CD14-positive monocyte (primary cell): ENCODE data around the gene SERPINB5. TPM values are rescaled to one million over a fixed set of nuclear protein-coding genes. Genes with fewer than 3 reads are reported as not detected.

Experiments used
- DNase-seq, 3 donors: peaks; one replicate each; pipeline ENCODE4 v3.0.0-alpha.2; 2011 to 2022
- H2AFZ ChIP-seq: 2 replicates; pipeline ENCODE4 v1.6.0; 2012; ENCODE audit warnings: mild to moderate bottlenecking, low read depth, low read length, inconsistent platforms; ENCODE audit not compliant: insufficient read depth, poor library complexity, severe bottlenecking
- H3K27ac ChIP-seq, 2 donors: 1 replicate in 1 of 2; 2 replicates in 1 of 2; pipeline ENCODE4 v1.5.1; 2012 to 2013; ENCODE audit warnings: low read length in 2 of 2, control low read depth in 1 of 2, inconsistent platforms in 1 of 2, low read depth in 1 of 2, mild to moderate bottlenecking in 1 of 2
- H3K27me3 ChIP-seq, 2 donors: one replicate each; pipeline versions ENCODE4 v1.6.0 to v1.6.1; 2011 to 2013; ENCODE audit warnings: low read length in 2 of 2; ENCODE audit not compliant: control insufficient read depth in 2 of 2, insufficient read depth in 2 of 2
- H3K36me3 ChIP-seq, 2 donors: replicated peaks in 1 of 2; 1 replicate in 1 of 2; 2 replicates in 1 of 2; pipeline versions ENCODE4 v1.5.1 to v1.6.1; 2012 to 2013; ENCODE audit warnings: low read length in 2 of 2, control low read depth in 1 of 2, inconsistent platforms in 1 of 2, mild to moderate bottlenecking in 1 of 2; ENCODE audit not compliant: insufficient read depth in 2 of 2, control insufficient read depth in 1 of 2
- H3K4me1 ChIP-seq, 2 donors: 1 replicate in 1 of 2; 2 replicates in 1 of 2; pipeline versions ENCODE4 v1.5.1 to v1.6.1; 2012 to 2013; ENCODE audit warnings: low read length in 2 of 2, control low read depth in 1 of 2, inconsistent platforms in 1 of 2, mild to moderate bottlenecking in 1 of 2, moderate library complexity in 1 of 2; ENCODE audit not compliant: insufficient read depth in 2 of 2, control insufficient read depth in 1 of 2
- H3K4me2 ChIP-seq: replicated peaks from 2 replicates; pipeline ENCODE3; 2012; ENCODE audit warnings: low read length, moderate library complexity, mild to moderate bottlenecking; ENCODE audit not compliant: poor library complexity, severe bottlenecking; ENCODE audit errors: extremely low read depth
- H3K4me3 ChIP-seq, 3 experiments: fragments of 200-600 bp in 1 of 3; sonication (generic) in 1 of 3; replicated peaks in 1 of 3; 1 replicate in 2 of 3; 2 replicates in 1 of 3; pipeline ENCODE4 v1.5.1; 2011 to 2013; ENCODE audit warnings: low read length in 3 of 3, mild to moderate bottlenecking in 3 of 3, control low read depth in 2 of 3, low read depth in 2 of 3, inconsistent platforms in 1 of 3, moderate library complexity in 1 of 3
- H3K79me2 ChIP-seq: 2 replicates; pipeline ENCODE4 v1.6.0; 2012; ENCODE audit warnings: mild to moderate bottlenecking, control low read depth, inconsistent platforms, low read length, moderate library complexity; ENCODE audit not compliant: insufficient read depth
- H3K9ac ChIP-seq: 2 replicates; pipeline ENCODE4 v1.6.0; 2017; ENCODE audit warnings: low read length, mild to moderate bottlenecking; ENCODE audit not compliant: insufficient read depth, poor library complexity, severe bottlenecking
- H3K9me3 ChIP-seq, 2 donors: replicated peaks in 1 of 2; 1 replicate in 1 of 2; 2 replicates in 1 of 2; pipeline versions ENCODE4 v1.5.1 to v1.6.1; 2012 to 2013; ENCODE audit warnings: low read length in 2 of 2, control low read depth in 1 of 2; ENCODE audit not compliant: control insufficient read depth in 1 of 2, insufficient read depth in 1 of 2
- H4K20me1 ChIP-seq: 2 replicates; pipeline ENCODE4 v1.6.0; 2012; ENCODE audit warnings: mild to moderate bottlenecking, low read length, control low read depth, moderate library complexity; ENCODE audit not compliant: insufficient read depth
- H3K27ac Mint-ChIP-seq, 7 donors: one replicate each; pipeline ENCODE4 v1.8.0; 2020; ENCODE audit warnings: mild to moderate bottlenecking in 7 of 7, mixed read lengths in 7 of 7, moderate library complexity in 6 of 7, inconsistent platforms in 2 of 7
- H3K27me3 Mint-ChIP-seq, 3 donors: one replicate each; pipeline ENCODE4 v1.8.0; 2021 to 2022; ENCODE audit warnings: low read depth in 3 of 3, mild to moderate bottlenecking in 3 of 3, mixed read lengths in 3 of 3, moderate library complexity in 3 of 3, inconsistent platforms in 1 of 3
- H3K36me3 Mint-ChIP-seq, 2 donors: one replicate each; pipeline ENCODE4 v1.8.0; 2020; ENCODE audit warnings: mixed read lengths in 2 of 2, inconsistent platforms in 1 of 2, mild to moderate bottlenecking in 1 of 2
- H3K4me1 Mint-ChIP-seq: one replicate; pipeline ENCODE4 v1.8.0; 2020; ENCODE audit warnings: mild to moderate bottlenecking, mixed read lengths
- H3K4me3 Mint-ChIP-seq, 2 donors: one replicate each; pipeline ENCODE4 v1.8.0; 2020; ENCODE audit warnings: mild to moderate bottlenecking in 2 of 2, mixed read lengths in 2 of 2, moderate library complexity in 1 of 2
- H3K9me3 Mint-ChIP-seq, 7 donors: one replicate each; pipeline ENCODE4 v1.8.0; 2020 to 2022; ENCODE audit warnings: mixed read lengths in 7 of 7, mild to moderate bottlenecking in 6 of 7, moderate library complexity in 6 of 7, inconsistent platforms in 2 of 7
- WGBS: methylation state at CpG from one replicate; pipeline ENCODE4 v1.1.5; 2013; ENCODE audit warnings: missing lambda C conversion rate; ENCODE audit not compliant: insufficient coverage; 5-methylcytosine and 5-hydroxymethylcytosine counted together
- intact Hi-C, 2 donors: fragments of 100-400 bp; cut with micrococcal nuclease; formaldehyde crosslinking; loops; one replicate each; pipeline versions ENCODE4 v1.15.0 to v1.15.1; 2023
- polyA plus RNA-seq, 3 donors: library from polyadenylated mRNA; depleted of rRNA in 1 of 3; unstranded in 2 of 3; stranded (reverse) in 1 of 3; fragments of 300-500 nt in 2 of 3; fragments of >200 nt in 1 of 3; fragmentation: Illumina TruSeq in 2 of 3; gene quantifications; 1 replicate in 2 of 3; 2 replicates in 1 of 3; pipeline ENCODE4 v1.2.3, GENCODE V29; 2012 to 2021
- TF ChIP-seq, protein P1 (sequence below): fragments of 200-600 bp; IDR thresholded peaks from one replicate; pipeline ENCODE4 v1.8.0; 2022; ENCODE audit warnings: antibody characterized with exemption, mild to moderate bottlenecking

The SERPINB5 gene
- polyA plus RNA-seq, 3 donors, result not detected

DNA sequence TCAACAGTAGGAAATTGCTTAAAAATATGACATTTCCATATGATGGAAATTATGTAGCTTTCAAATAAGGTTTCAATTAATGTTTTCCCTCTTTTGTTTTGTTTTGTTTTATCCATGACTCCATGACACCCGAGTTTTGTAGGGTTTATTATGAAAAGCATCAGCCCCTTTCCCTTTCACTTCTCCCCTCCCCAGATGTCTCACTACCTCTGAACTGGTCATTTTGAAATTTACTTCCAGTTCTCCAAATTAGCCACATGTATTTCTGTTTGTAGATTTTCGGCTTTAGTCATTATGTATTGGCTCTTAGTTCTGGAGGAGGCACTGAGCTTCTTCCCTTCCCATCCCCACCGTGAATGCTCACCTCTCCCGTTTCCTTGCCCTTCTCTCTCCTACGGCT lies 35.9 kb upstream of the SERPINB5 start:
- Mint-ChIP-seq H3K9me3 (peaks cover 0 to 2% (median 0%) of the 10 kb centered on the region in 7 donors), H3K27me3 (peaks cover 0 to 2% (median 2%) of the 10 kb centered on the region in 3 donors), H3K4me3 (peak overlapping the region in 1 of 2 donors; percentile 74), H3K36me3 (peaks cover 0 to 2% of the 10 kb centered on the region in 2 donors), H3K4me1 (peaks cover 43% of the 10 kb centered on the region), H3K27ac (peak overlapping the region; percentile 91 to 97 (median 96))
- Histone ChIP-seq H3K4me2 (peak overlapping the region; percentile 44), H3K4me1 (peaks cover 43 to 44% of the 10 kb centered on the region in 2 donors), H3K36me3 (no peaks in the 10 kb centered on the region), H4K20me1 (no peaks in the 10 kb centered on the region), H3K4me3 (peak overlapping the region in 1 of 3 experiments; percentile 15), H3K27ac (peak overlapping the region; percentile 59 to 74), H2AFZ (no peak overlapping the region), H3K79me2 (no peaks in the 10 kb centered on the region), H3K27me3 (no peaks in the 10 kb centered on the region), H3K9me3 (no peaks in the 10 kb centered on the region), H3K9ac (no peak overlapping the region)
- WGBS, result no CpG with 5 or more reads among the region's 5 CpGs
- peak; percentile 77 to 87 (median 79) for DNase-seq
- TF ChIP-seq, protein P1, sequence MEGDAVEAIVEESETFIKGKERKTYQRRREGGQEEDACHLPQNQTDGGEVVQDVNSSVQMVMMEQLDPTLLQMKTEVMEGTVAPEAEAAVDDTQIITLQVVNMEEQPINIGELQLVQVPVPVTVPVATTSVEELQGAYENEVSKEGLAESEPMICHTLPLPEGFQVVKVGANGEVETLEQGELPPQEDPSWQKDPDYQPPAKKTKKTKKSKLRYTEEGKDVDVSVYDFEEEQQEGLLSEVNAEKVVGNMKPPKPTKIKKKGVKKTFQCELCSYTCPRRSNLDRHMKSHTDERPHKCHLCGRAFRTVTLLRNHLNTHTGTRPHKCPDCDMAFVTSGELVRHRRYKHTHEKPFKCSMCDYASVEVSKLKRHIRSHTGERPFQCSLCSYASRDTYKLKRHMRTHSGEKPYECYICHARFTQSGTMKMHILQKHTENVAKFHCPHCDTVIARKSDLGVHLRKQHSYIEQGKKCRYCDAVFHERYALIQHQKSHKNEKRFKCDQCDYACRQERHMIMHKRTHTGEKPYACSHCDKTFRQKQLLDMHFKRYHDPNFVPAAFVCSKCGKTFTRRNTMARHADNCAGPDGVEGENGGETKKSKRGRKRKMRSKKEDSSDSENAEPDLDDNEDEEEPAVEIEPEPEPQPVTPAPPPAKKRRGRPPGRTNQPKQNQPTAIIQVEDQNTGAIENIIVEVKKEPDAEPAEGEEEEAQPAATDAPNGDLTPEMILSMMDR, result no peak
- intact Hi-C loops, result loop anchor here in 1 of 2 donors (10.0 kb wide), 1 partner anchor 726 kb away; the partner anchor contains the start of gene PHLPP1

DNA sequence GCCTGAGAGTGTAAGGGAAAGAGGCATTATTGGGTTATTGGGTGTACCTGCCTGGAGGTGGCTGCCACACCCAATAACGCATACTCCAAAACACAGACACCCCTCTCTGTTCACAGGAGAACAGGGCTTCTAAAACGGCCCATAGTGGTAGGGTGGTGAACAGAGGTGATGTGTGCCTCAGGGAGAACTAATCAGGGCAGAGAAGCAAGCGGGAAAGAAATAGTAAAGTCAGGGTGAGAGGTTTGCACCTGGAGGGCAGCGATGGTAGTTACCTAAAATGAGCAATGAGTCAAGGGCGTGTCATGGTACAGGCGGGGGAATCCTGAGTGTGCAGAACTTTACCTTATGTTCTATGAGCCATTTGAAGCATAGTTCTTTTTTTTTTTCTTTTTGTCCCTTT lies 32.9 kb upstream of the SERPINB5 start:
- Histone ChIP-seq H3K4me2 (no peak overlapping the region), H3K9ac (no peak overlapping the region), H3K27me3 (no peaks in the 10 kb centered on the region), H4K20me1 (no peaks in the 10 kb centered on the region), H3K79me2 (no peaks in the 10 kb centered on the region), H3K4me1 (peaks cover 43 to 44% of the 10 kb centered on the region in 2 donors), H3K4me3 (no peak overlapping the region), H3K36me3 (no peaks in the 10 kb centered on the region), H3K9me3 (no peaks in the 10 kb centered on the region), H2AFZ (no peak overlapping the region), H3K27ac (peak overlapping the region; percentile 66 to 95)
- peak in 1 of 3 donors; percentile 47 for DNase-seq
- Mint-ChIP-seq H3K36me3 (peaks cover 0 to 2% of the 10 kb centered on the region in 2 donors), H3K9me3 (no peaks in the 10 kb centered on the region), H3K4me1 (peaks cover 41% of the 10 kb centered on the region), H3K27me3 (peaks cover 0 to 2% (median 0%) of the 10 kb centered on the region in 3 donors), H3K27ac (peak overlapping the region; percentile 88 to 98 (median 97)), H3K4me3 (no peak overlapping the region)
- intact Hi-C loops, result loop anchor here in 1 of 2 donors (10.0 kb wide), 1 partner anchor 729 kb away; the partner anchor contains the start of gene PHLPP1
- TF ChIP-seq, protein P1, result no peak
- 98% methylated on average over 5 of the region's 6 CpGs for WGBS
